ENCODE data around the gene SNAI3. TPM values are rescaled to one million over a fixed set of nuclear protein-coding genes. Genes with fewer than 3 reads are reported as not detected.

The SNAI3 gene
- total and polyA plus RNA-seq, 10 donors, result 4.8 to 7.8 (median 6.4) TPM

DNA sequence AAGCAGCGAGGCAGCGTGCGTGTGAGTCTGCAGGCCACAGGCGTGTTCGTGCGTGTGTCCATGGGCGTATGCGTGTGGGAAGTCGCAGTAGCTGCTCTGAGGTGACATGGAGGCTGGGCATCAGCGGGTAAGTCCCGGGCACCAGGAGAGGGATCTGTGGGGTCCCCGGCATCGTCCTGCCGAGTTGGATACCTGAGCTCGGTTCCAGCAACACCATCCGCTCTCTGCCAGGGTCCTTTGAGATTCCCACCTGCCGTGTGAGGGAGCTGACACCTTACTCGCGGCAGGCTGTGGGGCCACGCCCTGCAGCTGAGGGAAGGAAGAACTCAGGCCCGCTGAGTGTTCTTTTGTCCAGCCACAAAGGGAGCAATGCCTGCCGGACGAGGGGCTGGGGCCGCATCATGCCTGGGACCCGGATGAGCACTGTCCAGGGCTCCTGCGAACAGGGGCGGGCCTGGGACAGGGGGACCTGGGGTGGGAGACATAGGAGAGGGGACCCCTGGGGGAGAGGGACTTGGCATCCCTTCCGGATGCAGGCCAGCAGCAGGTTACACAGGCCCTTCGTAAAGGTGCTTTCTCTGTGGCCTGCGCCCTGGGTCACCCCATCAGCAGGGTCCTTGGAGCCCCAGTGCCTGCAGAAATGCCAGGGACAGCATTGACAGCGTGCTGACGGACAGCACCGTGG is 5.0 kb upstream of the SNAI3 start:
- WGBS, 5 donors, result 82 to 92% (median 84%) methylated on average over 20 to 33 of the region's 33 CpGs
- H3K4me3 ChIP-seq, result peak overlapping the region in 1 of 8 donors; percentile 48
- H3K36me3 ChIP-seq, result peaks cover 0 to 22% (median 9%) of the 10 kb centered on the region in 6 donors
- peaks cover 15 to 47% (median 39%) of the 10 kb centered on the region in 6 donors for H3K4me1 ChIP-seq
- DNase-seq, result peak; percentile 78
- intact Hi-C loops (cut with DNase I; ENCODE audit: low total_unique reads), result no loop called here
- peak overlapping the region in 6 of 8 donors; percentile 55 to 83 (median 74) for H3K27ac ChIP-seq
- H3K27me3 ChIP-seq (replicated peaks in 1 of 7), result peaks cover 0 to 32% (median 4%) of the 10 kb centered on the region in 7 donors
- no peaks in the 10 kb centered on the region for H3K9me3 ChIP-seq
- TF ChIP-seq POLR2AphosphoS5 (IDR thresholded peaks at IDR 0.05) (no peak), CTCF (IDR thresholded peaks at IDR 0.05 in 8 of 11, conservative IDR thresholded peaks at IDR 0.05 in 3 of 11) (no peak), POLR2A (IDR thresholded peaks at IDR 0.05) (no peak)

DNA sequence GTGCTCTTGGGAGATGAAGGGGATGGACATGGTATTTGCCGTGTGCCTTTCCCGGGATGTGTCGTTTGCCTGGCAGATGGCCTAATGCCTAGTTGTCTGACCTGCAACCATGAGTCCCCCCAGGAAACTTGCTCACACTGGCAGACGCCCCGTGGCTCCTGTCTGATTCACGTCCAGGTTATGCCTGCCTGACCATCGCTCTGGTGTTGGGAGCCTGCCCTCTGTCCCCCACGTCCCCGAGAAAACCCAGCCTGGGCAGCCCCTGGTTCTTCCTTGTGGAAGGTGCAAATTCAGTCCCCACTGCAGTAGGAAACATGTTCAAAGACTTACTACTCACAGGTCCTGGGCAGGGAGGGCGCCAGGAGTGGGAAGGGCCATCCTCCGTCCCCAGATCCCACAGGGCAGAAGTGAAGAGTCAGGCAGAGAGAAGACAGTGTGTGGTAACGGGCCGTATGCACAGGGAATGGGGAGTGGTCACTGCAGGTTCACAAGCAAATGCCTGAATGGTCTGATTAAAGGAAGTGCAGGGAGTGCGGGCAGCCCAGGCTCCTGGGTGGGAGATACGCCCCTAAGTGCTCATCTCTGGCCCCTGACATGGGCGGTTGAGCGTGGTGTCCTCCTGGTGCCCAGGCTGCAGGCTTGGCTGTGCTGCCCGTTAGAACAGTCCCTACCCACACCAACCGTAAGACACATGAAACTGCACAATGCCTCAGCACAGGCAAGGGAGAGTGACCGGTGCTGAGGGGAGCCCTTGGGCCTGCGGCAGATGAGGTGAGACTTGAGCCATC is 4.2 kb upstream of the SNAI3 start:
- Histone ChIP-seq H3K27me3 (replicated peaks in 1 of 7) (peaks cover 0 to 39% (median 4%) of the 10 kb centered on the region in 7 donors), H3K4me3 (no peak overlapping the region), H3K27ac (peak overlapping the region in 1 of 8 donors; percentile 83), H3K9me3 (no peaks in the 10 kb centered on the region), H3K4me1 (peaks cover 15 to 54% (median 46%) of the 10 kb centered on the region in 6 donors), H3K36me3 (peaks cover 0 to 15% (median 1%) of the 10 kb centered on the region in 6 donors)
- WGBS, 5 donors, result 77 to 86% (median 83%) methylated on average over 16 to 21 of the region's 21 CpGs
- intact Hi-C loops (cut with DNase I; ENCODE audit: low total_unique reads), result no loop called here
- no peak for DNase-seq
- TF ChIP-seq POLR2A (IDR thresholded peaks at IDR 0.05), result no peak
- TF ChIP-seq POLR2AphosphoS5 (IDR thresholded peaks at IDR 0.05), result no peak
- TF ChIP-seq CTCF (IDR thresholded peaks at IDR 0.05 in 8 of 11, conservative IDR thresholded peaks at IDR 0.05 in 3 of 11), result no peak

- DNase-seq, result peak; percentile 79
- intact Hi-C loops (cut with DNase I; ENCODE audit: low total_unique reads), result no loop called here
- H3K4me1 ChIP-seq, result peaks cover 22 to 69% (median 56%) of the 10 kb centered on the region in 6 donors
These were observed 1.9 kb upstream of the SNAI3 start for GRCh38 chr16:88688013-88688778.

More at GRCh38 chr16:88688013-88688778, 1.9 kb upstream of the SNAI3 start:
- no peak overlapping the region for H3K27ac ChIP-seq
- WGBS, 5 donors, result 53 to 71% (median 63%) methylated on average over 14 to 28 of the region's 28 CpGs
- H3K27me3 ChIP-seq (replicated peaks in 1 of 7), result peaks cover 0 to 56% (median 9%) of the 10 kb centered on the region in 7 donors
- no peak overlapping the region for H3K4me3 ChIP-seq
- TF ChIP-seq POLR2AphosphoS5 (IDR thresholded peaks at IDR 0.05) (no peak), CTCF (IDR thresholded peaks at IDR 0.05 in 8 of 11, conservative IDR thresholded peaks at IDR 0.05 in 3 of 11) (no peak), POLR2A (IDR thresholded peaks at IDR 0.05) (no peak)
- H3K9me3 ChIP-seq, result no peaks in the 10 kb centered on the region
- H3K36me3 ChIP-seq, result no peaks in the 10 kb centered on the region

Data from spleen (tissue), 11 donors.